RWPE2 (cell line): ENCODE data around the gene STRADA.
A peak's percentile ranks its signal among the peaks of the same experiment; 100 is the strongest.

Experiments
- ATAC-seq: fragments of 200-7000 bp; cut with Tn5 transposase; 3 replicates; pipeline ENCODE4 v1.9.1; 2021; ENCODE audit warnings: low read depth
- DNase-seq: peaks from one replicate; pipeline ENCODE4 v3.0.0-alpha.2; 2020; ENCODE audit warnings: low spot score
- H3K27ac ChIP-seq: fragments of 450-650 bp; 2 replicates; pipeline ENCODE4 v1.5.1; 2017; ENCODE audit warnings: mild to moderate bottlenecking; ENCODE audit not compliant: poor library complexity, severe bottlenecking
- H3K27me3 ChIP-seq: fragments of 250-450 bp; sonication (Bioruptor Pico); 2 replicates; pipeline ENCODE4 v1.5.1; 2021; ENCODE audit warnings: mild to moderate bottlenecking, moderate library complexity; ENCODE audit not compliant: insufficient read depth, poor library complexity, severe bottlenecking
- H3K36me3 ChIP-seq: fragments of 250-450 bp; sonication (Bioruptor Pico); 2 replicates; pipeline ENCODE4 v1.5.1; 2020; ENCODE audit warnings: low read depth, mild to moderate bottlenecking, moderate library complexity
- H3K4me1 ChIP-seq: fragments of 250-450 bp; sonication (Bioruptor Pico); 2 replicates; pipeline ENCODE4 v1.5.1; 2021; ENCODE audit warnings: mild to moderate bottlenecking, moderate library complexity; ENCODE audit not compliant: insufficient read depth, poor library complexity, severe bottlenecking
- H3K4me3 ChIP-seq: fragments of 250-450 bp; sonication (Bioruptor Pico); 2 replicates; pipeline ENCODE4 v1.5.1; 2021; ENCODE audit warnings: mild to moderate bottlenecking, moderate library complexity; ENCODE audit not compliant: severe bottlenecking
- H3K9me3 ChIP-seq: fragments of 250-450 bp; sonication (Bioruptor Pico); 2 replicates; pipeline ENCODE4 v1.5.1; 2021; ENCODE audit warnings: mild to moderate bottlenecking, moderate library complexity; ENCODE audit not compliant: severe bottlenecking
- TF ChIP-seq, protein P1 (sequence below): fragments of 450-650 bp; IDR thresholded peaks from one replicate; pipeline ENCODE4 v1.5.1; 2017; ENCODE audit warnings: mild to moderate bottlenecking, moderate library complexity; ENCODE audit not compliant: poor library complexity, severe bottlenecking

The STRADA gene

GRCh38 chr17:63703029-63703428 lies 38.6 kb downstream of the STRADA start:
- ATAC-seq: no peak
- Histone ChIP-seq H3K4me1 (no peaks in the 10 kb centered on the region), H3K27ac (no peak overlapping the region), H3K36me3 (no peaks in the 10 kb centered on the region; the same call in 1 of the 2 replicates), H3K9me3 (no peaks in the 10 kb centered on the region), H3K4me3 (no peak overlapping the region), H3K27me3 (no peaks in the 10 kb centered on the region)
- DNase-seq: no peak
- TF ChIP-seq, protein P1, sequence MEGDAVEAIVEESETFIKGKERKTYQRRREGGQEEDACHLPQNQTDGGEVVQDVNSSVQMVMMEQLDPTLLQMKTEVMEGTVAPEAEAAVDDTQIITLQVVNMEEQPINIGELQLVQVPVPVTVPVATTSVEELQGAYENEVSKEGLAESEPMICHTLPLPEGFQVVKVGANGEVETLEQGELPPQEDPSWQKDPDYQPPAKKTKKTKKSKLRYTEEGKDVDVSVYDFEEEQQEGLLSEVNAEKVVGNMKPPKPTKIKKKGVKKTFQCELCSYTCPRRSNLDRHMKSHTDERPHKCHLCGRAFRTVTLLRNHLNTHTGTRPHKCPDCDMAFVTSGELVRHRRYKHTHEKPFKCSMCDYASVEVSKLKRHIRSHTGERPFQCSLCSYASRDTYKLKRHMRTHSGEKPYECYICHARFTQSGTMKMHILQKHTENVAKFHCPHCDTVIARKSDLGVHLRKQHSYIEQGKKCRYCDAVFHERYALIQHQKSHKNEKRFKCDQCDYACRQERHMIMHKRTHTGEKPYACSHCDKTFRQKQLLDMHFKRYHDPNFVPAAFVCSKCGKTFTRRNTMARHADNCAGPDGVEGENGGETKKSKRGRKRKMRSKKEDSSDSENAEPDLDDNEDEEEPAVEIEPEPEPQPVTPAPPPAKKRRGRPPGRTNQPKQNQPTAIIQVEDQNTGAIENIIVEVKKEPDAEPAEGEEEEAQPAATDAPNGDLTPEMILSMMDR: no peak

DNA sequence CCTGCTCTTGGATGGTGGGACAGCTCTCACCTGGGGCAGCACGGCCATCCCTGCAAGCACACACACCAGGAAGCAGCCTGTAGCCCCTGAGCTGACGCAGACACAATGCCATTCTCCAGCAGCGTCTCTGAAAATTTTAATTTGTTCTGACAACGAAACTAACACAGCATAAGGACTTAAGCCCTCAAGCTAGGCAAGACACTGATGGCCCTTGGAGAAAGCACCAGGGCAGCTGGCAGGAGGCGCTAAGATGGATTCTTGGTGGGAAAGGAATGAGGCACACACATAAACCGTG lies 38.9 kb downstream of the STRADA start:
- no peaks in the 10 kb centered on the region for H3K27me3 ChIP-seq
- H3K9me3 ChIP-seq: no peaks in the 10 kb centered on the region
- TF ChIP-seq, protein P1: no peak
- no peaks in the 10 kb centered on the region for H3K4me1 ChIP-seq
- H3K36me3 ChIP-seq: no peaks in the 10 kb centered on the region; the same call in 1 of the 2 replicates
- no peak overlapping the region for H3K4me3 ChIP-seq
- DNase-seq (peak; percentile 6), ATAC-seq (no peak)
- H3K27ac ChIP-seq: no peak overlapping the region

- Histone ChIP-seq H3K36me3 (no peaks in the 10 kb centered on the region; the same call in 1 of the 2 replicates), H3K27me3 (no peaks in the 10 kb centered on the region), H3K4me3 (no peak overlapping the region), H3K4me1 (no peaks in the 10 kb centered on the region), H3K27ac (no peak overlapping the region), H3K9me3 (no peaks in the 10 kb centered on the region)
- DNase-seq (no peak), ATAC-seq (no peak)
- TF ChIP-seq, protein P1: no peak
Observed at GRCh38 chr17:63701868-63702720, 39.5 kb downstream of the STRADA start.

DNA sequence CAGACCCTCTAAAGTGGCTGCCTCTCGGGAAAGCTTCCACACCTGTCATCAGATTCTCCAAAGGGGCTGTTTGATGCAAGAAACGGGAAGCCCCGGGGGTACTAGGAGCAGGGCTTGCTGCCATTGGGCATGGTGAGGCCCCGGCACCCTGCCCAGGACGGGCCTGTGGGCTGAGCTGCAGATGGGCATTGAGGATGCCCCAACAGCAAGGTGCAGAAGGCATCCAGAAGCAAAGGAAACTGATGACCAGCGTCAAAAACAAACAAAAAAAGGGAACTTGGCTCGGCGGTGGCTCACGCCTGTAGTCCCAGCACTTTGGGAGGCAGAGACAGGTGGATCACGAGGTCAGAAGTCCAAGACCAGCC lies 40.2 kb downstream of the STRADA start:
- Histone ChIP-seq H3K27ac (no peak overlapping the region), H3K4me1 (no peaks in the 10 kb centered on the region), H3K36me3 (no peaks in the 10 kb centered on the region; the same call in 1 of the 2 replicates), H3K9me3 (no peaks in the 10 kb centered on the region), H3K4me3 (no peak overlapping the region), H3K27me3 (no peaks in the 10 kb centered on the region)
- ATAC-seq (no peak), DNase-seq (no peak)
- TF ChIP-seq, protein P1: no peak
